Adrenal gland (tissue), 12 donors: ENCODE measurements around the gene COL15A1. TPM values are rescaled to one million over a fixed set of nuclear protein-coding genes. Genes with fewer than 3 reads are reported as not detected.
"Not testable (repeated sequence)": the region's sequence is repeated elsewhere in the genome, so short reads cannot be mapped to it uniquely, and the experiment has no call there.

Source experiments
- DNase-seq, 7 donors: peaks; one replicate each; pipeline ENCODE4 v3.0.0-alpha.2; 2019 to 2020
- H3K27ac ChIP-seq, 5 donors: fragments of 200-600 bp; sonication (generic) in 4 of 5; 1 replicate in 3 of 5; 2 replicates in 2 of 5; pipeline versions ENCODE4 v1.5.1 to v1.8.0; 2016 to 2020; ENCODE audit warnings: mild to moderate bottlenecking in 1 of 5
- H3K27me3 ChIP-seq: fragments of 200-600 bp; 2 replicates; pipeline ENCODE4 v1.8.0; 2021
- H3K36me3 ChIP-seq, 2 donors: fragments of 200-600 bp; replicated peaks in 1 of 2; 1 replicate in 1 of 2; 2 replicates in 1 of 2; pipeline versions ENCODE4 v1.5.1 to v1.8.0; 2018 to 2022
- H3K4me1 ChIP-seq, 2 donors: fragments of 200-600 bp; replicated peaks in 1 of 2; 1 replicate in 1 of 2; 2 replicates in 1 of 2; pipeline versions ENCODE4 v1.5.1 to v1.8.0; 2018 to 2021
- H3K4me3 ChIP-seq, 4 donors: fragments of 200-600 bp; sonication (generic) in 3 of 4; one replicate each; pipeline ENCODE4 v1.5.1; 2016 to 2018
- H3K9me3 ChIP-seq, 3 donors: fragments of 200-600 bp; sonication (generic) in 1 of 3; replicated peaks in 1 of 3; 1 replicate in 2 of 3; 2 replicates in 1 of 3; pipeline versions ENCODE4 v1.5.1 to v1.8.0; 2016 to 2021
- CTCF ChIP-seq, 6 experiments: fragments of 450-650 bp in 4 of 6; fragments of 200-600 bp in 2 of 6; sonication (generic) in 1 of 6; IDR thresholded peaks; 1 replicate in 5 of 6; 2 replicates in 1 of 6; pipeline versions ENCODE4 v1.5.1 to v1.8.0; 2016 to 2021; ENCODE audit warnings: antibody characterized with exemption in 6 of 6, mild to moderate bottlenecking in 2 of 6, moderate library complexity in 1 of 6
- POLR2A ChIP-seq, 2 donors: fragments of 450-650 bp; IDR thresholded peaks; one replicate each; pipeline ENCODE4 v1.6.1; 2017; ENCODE audit warnings: antibody characterized with exemption in 2 of 2, mild to moderate bottlenecking in 2 of 2, moderate library complexity in 1 of 2
- WGBS, 4 donors: extraction: QIAGEN DNeasy Blood & Tissue Kit in 2 of 4; methylation state at CpG; one replicate each; pipeline versions ENCODE4 v1.1.5 to v1.1.7; 2013 to 2017; 5-methylcytosine and 5-hydroxymethylcytosine counted together
- intact Hi-C, 2 donors: fragments of 100-400 bp; cut with DNase I; formaldehyde crosslinking; loops; one replicate each; pipeline versions ENCODE4 v1.14.1 to v1.15.0; 2022 to 2023
- polyA plus RNA-seq, 3 donors: library from polyadenylated mRNA; stranded (reverse); fragments of 200-250 nt in 2 of 3; fragments of 350-450 nt in 1 of 3; fragmentation: Illumina TruSeq in 1 of 3; extraction: RNeasy Lipid Tissue Mini Kit (QIAGEN cat#74804) in 1 of 3; gene quantifications; one replicate each; pipeline ENCODE4 v1.2.3, GENCODE V29; 2013 to 2014
- total RNA-seq, 9 donors: library from RNA; depleted of rRNA in 4 of 9; stranded (reverse); fragments of >200 nt in 4 of 9; fragments of 120-200 nt in 1 of 9; fragmentation: NEBNext Ultra II Directional in 1 of 9; extraction: Animal tissue kit (Norgen Biotek cat#: 25700) in 1 of 9; gene quantifications; one replicate each; pipeline versions ENCODE4 v1.1.0 to v1.2.4, GENCODE V29; 2013 to 2023
- donor health status: healthy with polysubstance abuse.
- donor health status: Bipolar disorder and iron deficiency.
- donor health status: DM: yes; HTN: yes; CAD: no.
- donor health status: DM: no; HTN: no; CAD: no.
- donor health status: DM: no; HTN: no; CAD: no.
- donor health status: DM: yes; HTN: yes; CAD: no.

The COL15A1 gene
- total and polyA plus RNA-seq, 12 donors, result 34.8 to 320 (median 101) TPM

- Histone ChIP-seq H3K4me3 (no peak overlapping the region), H3K9me3 (peaks cover 0 to 2% (median 0%) of the 10 kb centered on the region in 3 donors), H3K27me3 (no peaks in the 10 kb centered on the region), H3K4me1 (no peaks in the 10 kb centered on the region), H3K36me3 (peaks cover 0 to 46% of the 10 kb centered on the region in 2 donors), H3K27ac (no peak overlapping the region)
- TF ChIP-seq POLR2A (IDR thresholded peaks at IDR 0.05) (no peak), CTCF (IDR thresholded peaks at IDR 0.05) (no peak)
- 93 to 99% (median 95%) methylated on average over 6 of the region's 6 CpGs for WGBS, 4 donors
- no peak for DNase-seq
- intact Hi-C loops, result loop anchor here in 1 of 2 donors (10.0 kb wide), 1 partner anchor 151 kb away; no protein-coding TSS in a partner anchor
Observed at GRCh38 chr9:99005651-99006050, 61.9 kb downstream of the COL15A1 start.

GRCh38 chr9:99006511-99006910 lies 62.8 kb downstream of the COL15A1 start:
- H3K36me3 ChIP-seq, result peaks cover 0 to 40% of the 10 kb centered on the region in 2 donors
- DNase-seq, result no peak
- intact Hi-C loops, result loop anchor here in 1 of 2 donors (10.0 kb wide), 1 partner anchor 152 kb away; no protein-coding TSS in a partner anchor
- H3K27me3 ChIP-seq, result no peaks in the 10 kb centered on the region
- TF ChIP-seq POLR2A (IDR thresholded peaks at IDR 0.05) (no peak), CTCF (IDR thresholded peaks at IDR 0.05) (no peak)
- H3K27ac ChIP-seq, result no peak overlapping the region
- H3K4me1 ChIP-seq, result no peaks in the 10 kb centered on the region
- no peak overlapping the region for H3K4me3 ChIP-seq
- 75 to 95% (median 89%) methylated on average over 1 of the region's 1 CpG for WGBS, 4 donors
- peaks cover 0 to 8% (median 0%) of the 10 kb centered on the region in 3 donors for H3K9me3 ChIP-seq

- intact Hi-C loops, result loop anchor here in 1 of 2 donors (10.0 kb wide), 1 partner anchor 152 kb away; no protein-coding TSS in a partner anchor
- no peaks in the 10 kb centered on the region for H3K27me3 ChIP-seq
- 81 to 90% (median 83%) methylated on average over 2 of the region's 2 CpGs for WGBS, 4 donors
- H3K4me1 ChIP-seq, result no peaks in the 10 kb centered on the region
- TF ChIP-seq CTCF (IDR thresholded peaks at IDR 0.05) (no peak), POLR2A (IDR thresholded peaks at IDR 0.05) (no peak)
- peaks cover 0 to 8% (median 0%) of the 10 kb centered on the region in 3 donors for H3K9me3 ChIP-seq
- peaks cover 0 to 37% of the 10 kb centered on the region in 2 donors for H3K36me3 ChIP-seq
- H3K27ac ChIP-seq, result no peak overlapping the region
- no peak for DNase-seq
- H3K4me3 ChIP-seq, result no peak overlapping the region
Observed at GRCh38 chr9:99006979-99007378, 63.3 kb downstream of the COL15A1 start.

GRCh38 chr9:99008203-99008602 lies 64.5 kb downstream of the COL15A1 start:
- Histone ChIP-seq H3K36me3 (peaks cover 0 to 33% of the 10 kb centered on the region in 2 donors), H3K4me3 (no peak overlapping the region), H3K9me3 (peaks cover 0 to 8% (median 0%) of the 10 kb centered on the region in 3 donors), H3K27ac (no peak overlapping the region), H3K27me3 (no peaks in the 10 kb centered on the region), H3K4me1 (no peaks in the 10 kb centered on the region)
- TF ChIP-seq CTCF (IDR thresholded peaks at IDR 0.05) (no peak), POLR2A (IDR thresholded peaks at IDR 0.05) (no peak)
- no peak for DNase-seq
- intact Hi-C loops, result loop anchor here in 1 of 2 donors (10.0 kb wide), 1 partner anchor 153 kb away; no protein-coding TSS in a partner anchor

- not testable (repeated sequence) for H3K9me3 ChIP-seq, H3K4me1 ChIP-seq, DNase-seq, H3K27ac ChIP-seq, H3K27me3 ChIP-seq, H3K4me3 ChIP-seq
- peaks cover 0 to 16% of the 10 kb centered on the region in 2 donors for H3K36me3 ChIP-seq
- intact Hi-C loops, result loop anchor here in 1 of 2 donors (10.0 kb wide), 1 partner anchor 94 kb away; the partner anchor contains the start of gene TGFBR1
- 94 to 98% (median 95%) methylated on average over 8 of the region's 8 CpGs for WGBS, 4 donors
Observed at GRCh38 chr9:99010393-99010792, 66.7 kb downstream of the COL15A1 start.
